ENCODE data around the gene EVPL. TPM values are rescaled to one million over a fixed set of nuclear protein-coding genes. Genes with fewer than 3 reads are reported as not detected.

The EVPL gene
- total and polyA plus RNA-seq, 2 of the 13 experiments (the other 11 are each of a cell fraction or from before 2014, with no cell fraction given) = 2.1 to 8.2 TPM

GRCh38 chr17:76005263-76006149 lies 21.6 kb downstream of the EVPL start (continued):
- TF ChIP-seq IKZF4 (CRISPR knock-in tag; IDR thresholded peaks at IDR 0.05; ENCODE audit: borderline replicate concordance, low read depth, not compliant biosample characterization) (no peak), CHD2 (IDR thresholded peaks at IDR 0.05; ENCODE audit: low read depth, low read length) (no peak), TOPORS (CRISPR knock-in tag; IDR thresholded peaks at IDR 0.05) (no peak), CENPT (CRISPR knock-in tag; IDR thresholded peaks at IDR 0.05; ENCODE audit: low read depth) (no peak), ZNF205 (CRISPR knock-in tag; IDR thresholded peaks at IDR 0.05) (peak; percentile 61; the same call in 1 of the 2 replicates), TFE3 (CRISPR knock-in tag; IDR thresholded peaks at IDR 0.05) (peak; percentile 23; the same call in 1 of the 2 replicates), SETDB1 (CRISPR knock-in tag; IDR thresholded peaks at IDR 0.05; ENCODE audit: borderline replicate concordance) (no peak), SOX13 (IDR thresholded peaks at IDR 0.05) (no peak), SOX13 (CRISPR knock-in tag; conservative IDR thresholded peaks at IDR 0.05 in 1 of 2, IDR thresholded peaks at IDR 0.05 in 1 of 2) (0 out of 4 replicates have a peak, but pooled peaks of 1 of the 2 experiments have one; percentile 51), ARNT2 (CRISPR knock-in tag; IDR thresholded peaks at IDR 0.05; ENCODE audit: low read depth) (no peak), ZNF879 (CRISPR knock-in tag; IDR thresholded peaks at IDR 0.05) (no peak), ZNF746 (CRISPR knock-in tag; IDR thresholded peaks at IDR 0.05) (no peak), HNRNPL (IDR thresholded peaks at IDR 0.05; ENCODE audit: low read depth, low read length) (peak; percentile 81), TARDBP (CRISPR knock-in tag; IDR thresholded peaks at IDR 0.05) (no peak), SRSF1 (optimal IDR thresholded peaks at IDR 0.05; ENCODE audit: low read depth, low read length) (no peak), MED1 (CRISPR knock-in tag; IDR thresholded peaks at IDR 0.05) (peak; percentile 55; the same call in 1 of the 2 replicates), SNRNP70 (IDR thresholded peaks at IDR 0.05; ENCODE audit: low read depth, low read length) (no peak), DBP (CRISPR knock-in tag; IDR thresholded peaks at IDR 0.05; ENCODE audit: not compliant biosample characterization) (peak; percentile 58), SRSF4 (IDR thresholded peaks at IDR 0.05; ENCODE audit: low read depth, low read length, poor library complexity, severe bottlenecking) (no peak), ZNF766 (CRISPR knock-in tag; IDR thresholded peaks at IDR 0.05; ENCODE audit: borderline replicate concordance) (no peak; the same call in 1 of the 2 replicates), TAF1 (CRISPR knock-in tag; IDR thresholded peaks at IDR 0.05) (no peak), ELF1 (CRISPR knock-in tag; IDR thresholded peaks at IDR 0.05) (no peak)
- TF ChIP-seq, protein P1, sequence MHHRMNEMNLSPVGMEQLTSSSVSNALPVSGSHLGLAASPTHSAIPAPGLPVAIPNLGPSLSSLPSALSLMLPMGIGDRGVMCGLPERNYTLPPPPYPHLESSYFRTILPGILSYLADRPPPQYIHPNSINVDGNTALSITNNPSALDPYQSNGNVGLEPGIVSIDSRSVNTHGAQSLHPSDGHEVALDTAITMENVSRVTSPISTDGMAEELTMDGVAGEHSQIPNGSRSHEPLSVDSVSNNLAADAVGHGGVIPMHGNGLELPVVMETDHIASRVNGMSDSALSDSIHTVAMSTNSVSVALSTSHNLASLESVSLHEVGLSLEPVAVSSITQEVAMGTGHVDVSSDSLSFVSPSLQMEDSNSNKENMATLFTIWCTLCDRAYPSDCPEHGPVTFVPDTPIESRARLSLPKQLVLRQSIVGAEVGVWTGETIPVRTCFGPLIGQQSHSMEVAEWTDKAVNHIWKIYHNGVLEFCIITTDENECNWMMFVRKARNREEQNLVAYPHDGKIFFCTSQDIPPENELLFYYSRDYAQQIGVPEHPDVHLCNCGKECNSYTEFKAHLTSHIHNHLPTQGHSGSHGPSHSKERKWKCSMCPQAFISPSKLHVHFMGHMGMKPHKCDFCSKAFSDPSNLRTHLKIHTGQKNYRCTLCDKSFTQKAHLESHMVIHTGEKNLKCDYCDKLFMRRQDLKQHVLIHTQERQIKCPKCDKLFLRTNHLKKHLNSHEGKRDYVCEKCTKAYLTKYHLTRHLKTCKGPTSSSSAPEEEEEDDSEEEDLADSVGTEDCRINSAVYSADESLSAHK (CRISPR knock-in tag; IDR thresholded peaks at IDR 0.05; ENCODE audit: borderline replicate concordance) = no peak
- TF ChIP-seq, protein P2, sequence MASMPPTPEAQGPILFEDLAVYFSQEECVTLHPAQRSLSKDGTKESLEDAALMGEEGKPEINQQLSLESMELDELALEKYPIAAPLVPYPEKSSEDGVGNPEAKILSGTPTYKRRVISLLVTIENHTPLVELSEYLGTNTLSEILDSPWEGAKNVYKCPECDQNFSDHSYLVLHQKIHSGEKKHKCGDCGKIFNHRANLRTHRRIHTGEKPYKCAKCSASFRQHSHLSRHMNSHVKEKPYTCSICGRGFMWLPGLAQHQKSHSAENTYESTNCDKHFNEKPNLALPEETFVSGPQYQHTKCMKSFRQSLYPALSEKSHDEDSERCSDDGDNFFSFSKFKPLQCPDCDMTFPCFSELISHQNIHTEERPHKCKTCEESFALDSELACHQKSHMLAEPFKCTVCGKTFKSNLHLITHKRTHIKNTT (CRISPR knock-in tag; IDR thresholded peaks at IDR 0.05) = no peak

All from HepG2 (cell line).